WERI-Rb-1 (cell line): ENCODE measurements around the gene NES.

Source experiments
- DNase-seq: peaks from one replicate; pipeline ENCODE4 v3.0.0-alpha.2; 2020
- H3K27ac ChIP-seq: fragments of 250-450 bp; sonication (Bioruptor Pico); 2 replicates; pipeline ENCODE4 v1.5.1; 2020; ENCODE audit warnings: mild to moderate bottlenecking, moderate library complexity
- H3K27me3 ChIP-seq: fragments of 250-450 bp; sonication (Bioruptor Pico); 2 replicates; pipeline ENCODE4 v1.5.1; 2021; ENCODE audit warnings: mild to moderate bottlenecking, low read depth, moderate library complexity; ENCODE audit not compliant: insufficient read depth, severe bottlenecking
- H3K36me3 ChIP-seq: fragments of 250-450 bp; sonication (Bioruptor Pico); 2 replicates; pipeline ENCODE4 v1.5.1; 2020; ENCODE audit warnings: mild to moderate bottlenecking, moderate library complexity
- H3K4me3 ChIP-seq: 2 replicates; pipeline ENCODE4 v1.5.1; 2011; ENCODE audit warnings: low read depth, mild to moderate bottlenecking, control low read depth, low read length
- H3K9me3 ChIP-seq: fragments of 250-450 bp; sonication (Bioruptor Pico); 2 replicates; pipeline ENCODE4 v1.5.1; 2021; ENCODE audit warnings: mild to moderate bottlenecking, moderate library complexity; ENCODE audit not compliant: severe bottlenecking
- TF ChIP-seq, protein P1 (sequence below): IDR thresholded peaks from 2 replicates; pipeline ENCODE4 v1.5.1; 2011; ENCODE audit warnings: low read depth, mild to moderate bottlenecking, control low read depth, inconsistent platforms, low read length

The NES gene

DNA sequence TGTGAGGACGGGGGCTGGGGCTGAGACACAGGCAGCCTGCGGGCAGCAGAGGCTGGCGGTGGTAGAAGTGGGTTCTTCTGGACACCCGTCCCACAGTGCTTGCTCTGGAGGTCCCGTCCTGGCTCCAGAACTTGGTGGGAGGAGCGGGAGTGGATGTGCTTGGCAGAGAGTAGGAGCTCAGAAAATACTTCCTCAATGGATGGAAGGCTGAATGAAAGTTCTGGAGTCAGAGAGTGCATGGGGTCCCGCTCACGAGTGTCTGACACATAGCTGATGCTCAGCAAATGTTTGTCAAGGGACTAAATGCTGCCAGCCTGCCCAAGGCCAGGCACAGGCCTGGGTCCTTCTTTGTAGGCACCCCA is 13.4 kb upstream of the NES start:
- Histone ChIP-seq H3K27me3 (no peaks in the 10 kb centered on the region), H3K36me3 (no peaks in the 10 kb centered on the region), H3K9me3 (no peaks in the 10 kb centered on the region), H3K4me3 (no peak overlapping the region), H3K27ac (no peak overlapping the region)
- no peak for DNase-seq
- TF ChIP-seq, protein P1, sequence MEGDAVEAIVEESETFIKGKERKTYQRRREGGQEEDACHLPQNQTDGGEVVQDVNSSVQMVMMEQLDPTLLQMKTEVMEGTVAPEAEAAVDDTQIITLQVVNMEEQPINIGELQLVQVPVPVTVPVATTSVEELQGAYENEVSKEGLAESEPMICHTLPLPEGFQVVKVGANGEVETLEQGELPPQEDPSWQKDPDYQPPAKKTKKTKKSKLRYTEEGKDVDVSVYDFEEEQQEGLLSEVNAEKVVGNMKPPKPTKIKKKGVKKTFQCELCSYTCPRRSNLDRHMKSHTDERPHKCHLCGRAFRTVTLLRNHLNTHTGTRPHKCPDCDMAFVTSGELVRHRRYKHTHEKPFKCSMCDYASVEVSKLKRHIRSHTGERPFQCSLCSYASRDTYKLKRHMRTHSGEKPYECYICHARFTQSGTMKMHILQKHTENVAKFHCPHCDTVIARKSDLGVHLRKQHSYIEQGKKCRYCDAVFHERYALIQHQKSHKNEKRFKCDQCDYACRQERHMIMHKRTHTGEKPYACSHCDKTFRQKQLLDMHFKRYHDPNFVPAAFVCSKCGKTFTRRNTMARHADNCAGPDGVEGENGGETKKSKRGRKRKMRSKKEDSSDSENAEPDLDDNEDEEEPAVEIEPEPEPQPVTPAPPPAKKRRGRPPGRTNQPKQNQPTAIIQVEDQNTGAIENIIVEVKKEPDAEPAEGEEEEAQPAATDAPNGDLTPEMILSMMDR: no peak

DNA sequence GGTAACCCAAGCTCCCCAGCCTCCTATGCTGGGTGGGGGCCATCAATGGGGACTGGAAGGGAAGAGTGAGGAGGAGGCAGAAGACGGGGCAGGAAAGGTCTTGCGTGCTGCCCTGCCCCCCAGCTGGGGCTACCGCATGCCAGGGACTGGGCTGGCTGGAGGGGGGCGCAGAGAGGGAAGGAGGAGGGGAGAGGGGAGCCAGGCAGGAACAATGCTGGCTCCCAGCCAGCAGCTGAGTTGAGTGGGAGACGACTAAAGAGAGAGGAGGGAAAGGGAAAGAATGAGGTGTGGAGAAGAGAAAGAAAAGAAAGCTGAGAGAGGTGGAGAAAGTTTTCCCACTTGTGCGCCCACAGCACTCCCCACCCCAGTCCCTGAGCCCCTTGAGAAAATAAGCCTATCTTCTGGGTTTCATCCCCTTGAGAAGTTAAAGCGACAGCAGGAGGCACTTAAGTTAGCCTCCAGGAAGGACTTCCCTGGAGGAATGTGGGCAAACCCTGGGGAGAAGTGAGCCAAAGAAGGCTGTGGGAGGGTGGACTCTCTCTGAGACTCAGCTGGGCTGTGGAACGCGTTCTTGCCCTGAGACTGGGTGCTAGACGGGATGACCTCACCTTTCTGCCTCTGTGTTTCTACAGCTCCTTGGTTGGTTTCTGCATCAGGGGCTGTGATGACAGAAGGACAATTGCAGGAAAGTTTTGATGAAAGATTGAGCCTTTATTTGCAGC is 12.9 kb upstream of the NES start:
- Histone ChIP-seq H3K36me3 (no peaks in the 10 kb centered on the region), H3K27ac (no peak overlapping the region), H3K9me3 (no peaks in the 10 kb centered on the region), H3K4me3 (no peak overlapping the region), H3K27me3 (no peaks in the 10 kb centered on the region)
- TF ChIP-seq, protein P1: no peak
- DNase-seq: no peak

DNA sequence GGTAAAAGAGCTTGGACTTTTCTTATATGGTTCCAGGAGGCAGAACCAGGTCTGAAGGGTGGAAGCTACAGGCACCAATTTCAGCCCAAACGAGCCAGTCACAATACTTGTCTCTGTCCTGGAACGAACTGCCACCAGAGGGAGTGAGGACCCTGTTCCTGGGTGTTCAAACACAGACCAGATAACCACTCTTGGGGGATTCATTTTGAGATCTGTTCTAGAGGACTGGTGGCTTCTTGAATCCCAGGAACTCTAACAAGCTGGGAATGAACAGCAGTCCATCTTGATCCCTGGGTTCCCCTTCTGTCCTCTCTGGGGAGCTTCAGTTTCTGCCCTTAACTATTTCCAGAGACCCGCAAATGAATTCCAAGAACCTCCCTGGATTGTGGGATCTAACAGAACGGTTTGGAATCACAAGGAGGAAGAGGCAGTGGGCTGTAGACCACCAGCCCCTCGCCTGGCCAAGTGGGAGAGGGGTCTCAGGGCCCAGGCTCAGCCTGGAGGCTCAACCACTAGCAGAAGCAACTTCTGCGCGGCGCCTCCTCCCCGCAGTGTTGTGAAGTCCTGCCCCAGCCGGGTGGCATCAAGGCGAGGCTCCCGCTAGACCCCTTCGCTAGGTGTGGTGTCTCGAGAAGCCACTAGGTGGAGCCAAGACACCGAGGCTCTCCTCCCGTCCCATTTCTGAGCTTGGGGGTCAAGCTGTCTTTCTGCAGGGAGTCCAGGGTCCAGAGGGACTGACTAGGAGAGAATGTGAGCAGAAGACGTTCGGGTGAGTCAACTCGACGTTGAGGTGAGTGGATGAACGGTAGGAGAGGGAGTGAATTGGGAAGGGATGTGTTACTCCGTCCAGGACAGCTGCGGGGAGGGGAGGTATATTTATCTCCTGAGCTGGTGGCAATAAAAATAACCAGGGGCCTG is 12.1 kb upstream of the NES start:
- Histone ChIP-seq H3K27ac (peak overlapping the region; percentile 28), H3K36me3 (no peaks in the 10 kb centered on the region), H3K27me3 (no peaks in the 10 kb centered on the region), H3K4me3 (peak overlapping the region; percentile 39), H3K9me3 (no peaks in the 10 kb centered on the region)
- peak; percentile 96 for DNase-seq
- TF ChIP-seq, protein P1: peak; percentile 99

DNA sequence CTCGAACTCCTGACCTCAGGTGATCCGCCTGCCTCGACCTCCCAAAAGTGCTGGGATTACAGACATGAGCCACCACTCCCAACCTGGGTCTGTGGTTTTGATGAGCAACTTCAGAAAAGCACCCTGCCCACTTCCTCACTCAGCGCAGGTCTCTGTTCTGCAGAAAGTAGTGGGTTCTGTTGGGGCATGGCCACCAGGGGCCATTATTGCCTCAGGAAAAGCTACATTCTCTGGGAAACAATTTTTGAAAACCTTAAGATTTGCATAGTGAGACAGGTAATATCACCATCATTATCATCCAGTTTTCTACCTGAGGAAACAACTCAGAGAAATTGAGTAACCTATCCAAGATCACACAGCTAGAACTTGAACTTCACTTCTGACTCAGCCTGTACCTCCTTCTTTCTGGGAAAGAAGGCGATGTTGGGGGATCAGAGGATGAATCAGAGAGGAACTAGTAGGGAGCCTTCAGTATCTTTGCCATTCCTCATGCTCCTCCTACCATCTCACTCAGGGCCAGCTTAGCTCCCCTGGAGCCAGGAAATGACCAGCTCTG is 7.1 kb upstream of the NES start:
- TF ChIP-seq, protein P1: peak; percentile 34; the same call in 1 of the 2 replicates
- no peak for DNase-seq
- H3K9me3 ChIP-seq: no peaks in the 10 kb centered on the region
- no peaks in the 10 kb centered on the region for H3K36me3 ChIP-seq
- no peak overlapping the region for H3K27ac ChIP-seq
- no peak overlapping the region for H3K4me3 ChIP-seq
- H3K27me3 ChIP-seq: no peaks in the 10 kb centered on the region

DNA sequence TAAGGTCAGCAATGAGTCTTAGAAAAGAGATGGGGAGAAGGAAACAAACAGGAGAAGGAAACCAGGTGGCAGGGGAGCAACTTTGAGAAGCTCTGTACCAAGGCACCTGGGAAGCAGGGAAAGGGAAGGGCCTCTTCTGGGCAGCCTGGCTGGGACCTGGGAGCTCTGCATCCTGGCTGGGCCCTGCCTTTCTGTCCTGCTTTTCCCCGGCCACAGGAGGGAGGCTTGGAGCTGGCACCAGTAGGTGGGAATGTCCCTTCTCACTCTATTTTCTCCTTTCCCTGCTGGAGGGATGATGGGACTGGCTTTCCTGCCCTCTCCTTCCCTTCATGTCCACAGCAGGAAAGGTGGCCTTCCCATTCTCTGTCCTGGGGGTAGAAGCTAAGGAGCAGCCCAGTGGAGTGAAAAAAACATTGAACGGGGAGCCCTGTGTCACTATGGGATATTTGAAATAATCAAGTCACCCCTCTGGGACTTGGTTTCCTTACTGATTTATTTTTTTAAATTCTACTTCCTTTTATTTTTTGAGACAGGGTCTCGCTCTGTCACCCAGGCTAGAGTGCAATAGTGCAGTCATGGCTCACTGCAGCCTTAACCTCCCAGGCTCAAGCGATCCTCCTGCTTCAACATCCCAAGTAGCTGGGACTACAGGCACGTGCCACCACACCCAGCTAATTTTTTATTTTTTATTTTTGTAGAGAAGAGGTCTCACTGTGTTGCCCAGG is 5.1 kb upstream of the NES start:
- H3K4me3 ChIP-seq: no peak overlapping the region
- TF ChIP-seq, protein P1: peak; percentile 71
- no peaks in the 10 kb centered on the region for H3K36me3 ChIP-seq
- DNase-seq: peak; percentile 71
- H3K9me3 ChIP-seq: no peaks in the 10 kb centered on the region
- H3K27me3 ChIP-seq: no peaks in the 10 kb centered on the region
- H3K27ac ChIP-seq: no peak overlapping the region
